NCI-H748 treated with DMSO at 0.1 percent for 48 hours (cell line): Measurements from ENCODE around the gene KLHL33.

Experiments
- DNase-seq: peaks from one replicate; lab custom pipeline; 2025; lab: John Stamatoyannopoulos, UW

Gene KLHL33

DNA sequence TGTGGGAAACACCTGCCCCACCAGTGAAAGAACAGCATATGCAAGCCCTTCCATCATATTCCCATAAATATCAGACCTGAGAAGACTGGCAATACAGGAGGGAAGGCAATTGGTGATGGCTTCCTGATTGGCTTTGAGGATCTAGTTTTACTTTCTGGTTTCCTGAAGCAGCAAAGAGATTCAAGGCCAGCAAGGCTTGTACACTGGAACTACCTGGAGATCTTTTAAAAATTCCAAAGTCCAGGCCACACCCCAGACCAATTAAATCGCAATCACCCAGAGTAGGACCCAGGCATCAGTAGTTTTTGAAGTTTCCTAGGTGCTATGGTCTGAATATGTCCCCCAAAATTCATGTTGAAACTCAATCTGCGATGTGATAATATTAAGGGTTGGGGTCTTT lies 19.7 kb downstream of the KLHL33 start:
- no peak for DNase-seq

DNA sequence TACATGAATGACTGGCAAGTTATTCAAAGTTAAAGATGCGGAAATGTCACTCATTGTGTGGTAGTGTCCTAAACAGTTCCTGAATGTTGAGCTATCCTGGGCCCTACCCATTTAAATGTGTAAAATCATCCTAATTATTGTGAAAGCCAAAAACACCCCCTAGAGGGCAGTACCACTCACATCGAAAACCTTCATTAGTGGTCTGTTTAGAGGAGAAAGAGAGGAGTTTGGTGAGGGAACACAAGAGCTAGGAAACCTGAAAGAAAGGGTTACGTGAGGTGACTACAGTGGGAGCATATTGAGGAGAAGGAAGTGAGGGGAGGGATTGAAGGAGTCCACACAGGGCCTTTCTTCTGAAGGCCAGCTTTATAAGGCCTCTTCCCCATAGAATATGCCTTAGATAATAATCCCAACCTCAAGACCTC lies 20.2 kb downstream of the KLHL33 start:
- DNase-seq: peak; percentile 22

DNA sequence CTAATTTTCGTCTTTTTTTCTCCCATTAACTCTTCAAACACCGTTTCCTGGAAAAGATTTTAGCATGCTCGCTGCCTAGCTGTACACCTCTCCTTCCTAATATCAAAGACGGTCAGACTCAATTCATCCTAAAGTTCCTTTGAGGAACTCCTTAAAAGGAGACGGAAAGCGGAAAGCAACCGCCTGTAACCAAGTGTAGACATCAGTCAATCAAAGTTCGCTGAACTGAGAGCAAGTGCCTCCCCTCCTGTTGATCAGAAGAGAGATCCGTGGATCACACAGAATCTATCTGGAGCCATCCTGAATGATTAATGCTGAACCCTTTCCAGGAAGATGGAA lies 22.3 kb downstream of the KLHL33 start:
- no peak for DNase-seq

DNA sequence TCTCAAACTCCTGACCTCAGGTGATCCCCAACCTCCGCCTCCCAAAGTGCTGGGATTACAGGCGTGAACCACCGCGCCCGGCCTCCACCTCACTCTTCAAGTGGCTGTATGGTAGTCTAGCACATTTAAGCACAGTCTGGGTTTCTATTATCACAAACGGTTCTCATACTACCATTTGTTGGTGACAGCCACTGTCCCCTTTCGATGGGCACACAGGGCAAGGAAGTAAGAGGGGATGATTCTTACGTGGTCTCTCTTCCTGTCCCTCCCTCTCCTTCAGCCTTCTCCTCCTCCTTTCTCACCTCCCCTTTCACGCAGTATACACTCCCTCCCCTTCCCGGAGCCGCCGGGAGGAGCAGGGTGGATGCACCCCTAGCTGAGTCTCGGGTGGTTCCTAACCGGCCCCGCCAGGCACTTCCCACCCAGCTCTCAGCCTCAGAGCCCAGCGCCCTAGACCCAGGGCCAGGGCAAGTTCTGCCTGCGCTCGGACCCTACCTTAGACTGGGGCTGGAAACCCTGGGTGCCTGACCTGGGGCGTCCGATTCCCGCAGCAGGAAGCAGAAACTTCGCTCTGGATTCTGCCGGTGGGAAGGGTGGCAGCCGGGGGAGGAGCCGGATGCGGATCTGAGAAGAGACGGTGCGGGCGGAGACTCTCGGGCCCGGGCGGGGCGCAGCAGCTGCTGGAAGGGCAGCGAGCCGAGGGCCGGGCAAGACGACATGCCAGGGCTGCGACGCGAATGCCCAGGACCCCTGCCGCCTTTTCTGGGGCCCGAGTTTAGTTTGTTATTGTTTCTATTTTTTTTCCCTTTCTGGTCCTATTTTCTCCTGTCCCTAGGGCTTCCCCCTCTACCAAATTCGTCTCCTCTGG lies 22.9 kb downstream of the KLHL33 start, which contains the start of gene TEP1:
TSS of gene TEP1 (minus strand) at position 626 of the 868 bp plus-strand sequence. CDS start 5,062 bp downstream, outside the sequence.
- peak; percentile 65 for DNase-seq

DNA sequence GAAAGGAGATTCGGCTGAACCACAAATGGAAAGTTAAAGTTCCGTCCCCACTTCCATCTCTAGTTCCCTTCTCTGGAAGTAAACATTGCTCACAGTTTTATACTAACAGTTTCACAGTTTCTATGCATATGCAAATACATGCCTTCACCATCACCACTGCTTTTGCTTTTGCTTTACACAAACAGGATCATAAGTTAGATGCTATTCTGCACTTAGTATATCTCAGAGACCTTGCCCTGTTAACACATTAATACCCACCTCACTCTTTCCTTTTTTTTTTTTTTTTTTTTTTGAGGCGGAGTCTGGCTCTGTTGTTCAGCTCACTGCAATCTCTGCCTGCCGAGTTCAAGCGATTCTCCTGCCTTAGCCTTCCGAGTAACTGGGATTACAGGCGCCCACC lies 23.6 kb downstream of the KLHL33 start:
- DNase-seq: no peak

DNA sequence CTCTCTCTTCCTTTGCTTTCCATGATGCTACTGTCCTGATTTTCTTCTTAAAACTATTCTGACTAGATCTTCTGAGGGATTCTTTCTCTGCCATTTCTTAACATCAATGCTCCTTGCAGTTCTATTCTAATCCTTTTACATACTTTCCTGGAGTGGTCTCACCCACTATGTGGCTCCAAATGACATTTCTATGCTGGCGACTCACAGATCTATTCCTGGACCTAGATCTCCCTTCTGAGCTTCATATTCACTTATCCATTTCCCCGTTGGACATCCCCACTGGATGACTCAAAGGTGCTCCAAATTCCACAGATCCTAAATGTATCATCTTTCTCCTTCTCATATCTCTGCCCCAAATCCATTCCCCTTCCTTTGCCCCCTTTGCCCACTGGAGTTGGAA lies 26.7 kb downstream of the KLHL33 start:
- no peak for DNase-seq

DNA sequence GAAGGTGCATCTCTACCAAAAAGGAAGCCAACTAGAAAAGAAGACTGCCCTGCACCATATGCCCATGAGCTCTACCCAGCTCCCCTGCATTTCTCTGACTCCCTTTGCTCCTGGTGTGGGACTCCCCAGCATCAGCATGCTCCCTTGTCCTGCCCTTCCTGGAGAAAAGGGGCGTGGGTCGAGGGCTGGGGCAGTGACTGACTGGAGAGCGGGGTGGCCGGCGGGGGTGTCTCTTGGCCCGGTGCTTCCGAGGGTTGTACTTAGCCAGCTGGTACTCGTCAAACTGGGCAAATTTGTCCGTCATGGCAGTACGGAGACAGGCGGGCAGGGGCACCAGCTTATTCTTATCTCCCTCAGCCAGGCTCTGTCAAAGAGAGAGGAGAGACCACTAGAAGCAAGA lies 32.4 kb downstream of the KLHL33 start:
- no peak for DNase-seq

DNA sequence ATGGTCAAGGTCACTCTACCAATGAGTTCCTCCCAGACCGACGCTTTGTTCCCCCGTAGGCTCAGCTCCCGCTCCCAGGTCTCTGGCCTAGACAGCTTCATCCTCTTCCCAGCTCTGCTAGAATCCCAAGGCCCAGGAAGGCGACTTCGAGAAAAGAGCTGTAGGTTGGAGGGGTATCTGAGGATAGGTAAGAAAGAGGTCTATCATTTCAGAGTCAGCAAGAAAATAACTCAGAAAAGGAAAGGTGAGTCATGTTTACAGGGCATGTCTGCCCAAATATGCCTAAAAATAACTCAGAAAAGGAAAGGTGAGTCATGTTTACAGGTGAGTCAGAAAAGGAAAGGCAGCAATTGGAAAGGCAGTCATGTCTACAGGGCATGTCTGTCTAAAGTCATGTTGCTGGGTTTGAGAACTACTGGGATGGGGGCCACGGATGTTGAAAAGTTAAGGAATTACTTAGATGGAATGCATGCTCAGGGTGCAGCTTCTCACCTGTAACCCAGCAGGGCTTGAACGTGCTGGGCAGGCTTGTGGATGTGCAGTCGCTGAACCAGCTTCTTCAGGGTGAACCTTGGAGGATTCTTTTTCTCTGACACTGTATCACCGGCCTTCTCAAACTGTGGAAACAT lies 34.9 kb downstream of the KLHL33 start:
- DNase-seq: no peak

DNA sequence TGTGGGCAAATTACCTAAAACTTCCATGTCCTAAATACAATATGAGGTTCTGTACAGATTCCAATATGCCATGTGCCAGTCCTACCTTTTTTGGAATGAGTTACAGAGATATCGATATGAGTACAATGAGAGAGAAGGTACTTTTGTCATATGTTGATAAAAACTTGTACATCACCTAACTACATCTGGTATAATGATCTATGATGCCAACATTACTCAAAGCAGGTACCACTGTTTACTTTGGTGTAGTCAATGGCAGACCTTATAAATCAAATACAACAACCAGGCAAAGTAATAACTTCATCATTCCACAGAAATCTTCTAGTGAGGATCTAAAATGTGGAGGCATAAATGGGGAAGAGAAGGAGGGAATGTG lies 35.4 kb downstream of the KLHL33 start:
- DNase-seq: no peak

DNA sequence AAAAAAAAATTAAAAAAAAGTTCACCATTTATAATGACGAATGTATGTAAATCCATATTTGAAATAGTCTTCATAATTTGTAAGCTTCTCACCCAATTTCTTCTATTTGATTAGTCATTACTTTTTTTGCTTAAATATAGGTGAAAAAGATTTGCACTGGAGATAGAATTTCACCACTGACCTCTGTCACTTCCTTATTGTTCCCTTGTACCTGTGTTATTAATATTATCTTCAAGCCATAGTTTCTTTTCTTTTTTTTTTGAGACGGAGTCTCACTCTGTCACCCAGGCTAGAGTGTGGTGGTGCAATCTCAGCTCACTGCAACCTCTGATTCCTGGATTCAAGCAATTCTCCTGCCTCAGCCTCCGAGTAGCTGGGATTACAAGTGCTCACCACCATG lies 38.5 kb downstream of the KLHL33 start:
- DNase-seq: no peak

DNA sequence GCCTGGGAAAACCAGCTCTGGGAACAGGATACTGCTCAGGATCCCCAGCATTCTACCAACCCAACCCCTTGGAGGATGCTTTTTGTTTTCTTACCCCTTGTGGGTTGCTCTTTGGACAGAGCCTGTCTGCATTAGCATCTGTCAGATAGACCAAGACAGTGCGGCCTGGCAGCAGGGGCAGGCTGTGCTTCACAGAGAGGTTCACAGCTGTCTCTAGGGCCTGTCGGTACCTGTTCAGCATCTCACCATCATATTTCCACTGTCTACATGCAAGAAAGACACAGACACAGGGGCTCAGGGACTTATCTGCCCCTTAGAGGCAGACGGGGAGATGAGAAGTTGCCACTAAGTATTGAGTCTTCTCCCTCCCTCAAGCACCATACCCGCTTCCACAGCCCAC lies 44.5 kb downstream of the KLHL33 start:
- DNase-seq: no peak

DNA sequence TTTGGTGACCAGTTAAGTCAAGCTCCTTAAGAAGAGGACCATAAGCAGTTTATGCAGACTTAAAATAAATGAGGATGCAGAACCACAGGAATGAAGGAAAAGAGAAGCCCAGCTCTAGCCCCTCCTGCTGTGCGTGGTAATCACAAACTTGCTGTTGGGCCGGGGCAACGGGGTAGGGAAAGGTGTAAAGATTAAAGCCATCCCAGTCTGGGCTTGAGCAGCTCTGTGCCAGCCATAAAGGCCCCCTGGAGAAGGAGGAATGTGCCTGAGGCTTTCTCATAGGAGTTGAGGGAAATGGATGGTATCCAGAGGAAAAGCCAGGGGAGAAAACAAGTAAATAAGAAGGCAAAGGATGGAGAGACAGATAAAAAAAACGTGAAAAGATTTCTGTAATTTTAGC lies 47.8 kb downstream of the KLHL33 start:
- DNase-seq: no peak

DNA sequence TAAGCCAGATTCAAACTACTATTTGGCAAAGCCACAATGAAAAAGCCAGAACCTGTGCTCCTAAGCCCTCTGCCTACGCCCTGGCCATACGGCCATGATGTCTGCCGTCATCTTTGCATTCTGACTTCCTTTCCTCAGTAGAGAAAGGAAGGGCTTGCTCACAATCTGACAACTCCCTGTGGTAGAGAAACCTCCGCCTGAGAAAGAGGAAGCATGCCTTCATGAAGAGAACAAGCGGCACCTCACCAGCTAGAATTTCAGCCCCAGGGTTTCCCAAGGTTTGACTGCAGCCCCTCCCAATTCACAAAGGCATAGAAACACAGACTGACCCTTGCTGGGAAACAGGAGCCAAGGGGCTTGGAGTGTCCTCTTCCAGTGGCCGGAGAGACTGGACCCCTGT lies 48.4 kb downstream of the KLHL33 start:
- DNase-seq: no peak

DNA sequence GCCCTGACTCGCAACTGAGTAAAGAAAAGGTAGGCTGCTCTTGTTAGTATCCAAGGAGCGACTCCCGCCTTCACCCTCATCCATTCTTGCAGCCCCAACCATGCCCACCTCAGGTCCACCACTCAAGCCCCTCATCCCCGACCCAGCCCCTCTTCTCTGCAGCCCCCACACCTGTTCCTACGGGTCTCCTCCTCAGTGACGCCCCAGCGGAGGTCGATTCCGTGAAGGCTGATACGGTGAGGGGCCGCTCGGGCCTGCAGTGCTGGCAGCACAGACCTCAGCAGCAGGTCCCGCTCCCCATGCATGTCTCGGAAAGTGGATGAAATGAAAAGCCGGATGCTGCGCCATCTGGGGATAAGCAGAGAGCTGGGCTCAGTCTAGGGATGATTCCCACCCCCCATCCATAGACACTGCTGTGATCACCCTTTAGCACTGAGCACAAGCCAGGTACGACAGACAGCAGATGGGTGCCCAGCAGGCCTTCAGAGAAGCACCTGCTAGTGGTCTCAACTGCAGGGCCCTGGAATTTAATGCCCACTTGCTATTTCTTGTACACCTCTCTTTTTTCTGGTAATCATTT lies 49.6 kb downstream of the KLHL33 start:
- no peak for DNase-seq

DNA sequence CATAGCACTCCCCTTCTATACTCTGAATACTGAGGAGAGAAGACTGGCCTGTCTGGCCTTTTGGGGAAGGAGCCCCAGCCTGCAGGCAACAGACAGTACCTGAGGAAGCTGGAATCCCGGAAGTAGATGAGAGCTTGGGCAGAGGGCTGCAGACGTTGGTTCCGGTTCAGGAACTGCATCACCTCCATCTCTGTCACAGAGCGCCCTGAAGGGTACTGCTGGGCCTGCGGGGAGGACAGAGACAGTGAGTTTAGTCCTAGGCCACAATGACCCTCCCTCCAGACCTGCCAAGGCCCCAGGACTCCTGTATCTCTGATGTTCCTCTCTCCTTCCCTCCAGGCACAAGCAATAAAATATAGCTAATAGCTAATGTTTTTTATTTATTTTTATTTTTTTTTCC lies 51.1 kb downstream of the KLHL33 start:
- DNase-seq: no peak

DNA sequence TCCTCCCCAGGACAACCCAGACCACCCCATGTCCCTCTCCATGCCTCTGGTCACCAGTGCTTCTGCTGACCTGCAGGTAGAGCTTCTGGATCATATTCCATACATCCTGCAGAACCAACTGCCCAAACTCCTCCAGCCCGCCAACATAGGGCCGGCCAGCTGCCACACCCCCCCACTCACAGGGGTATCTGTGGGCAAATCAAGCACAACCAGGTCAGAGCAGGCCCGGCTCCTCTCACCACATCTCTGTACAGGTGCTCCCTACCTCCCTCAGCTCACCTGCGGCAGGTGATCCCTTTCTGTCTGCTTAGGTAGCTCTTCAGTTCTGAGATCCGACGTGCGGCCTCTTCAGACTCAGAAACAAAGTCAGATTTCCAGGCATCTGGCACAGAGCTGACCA lies 51.6 kb downstream of the KLHL33 start:
- DNase-seq: no peak

DNA sequence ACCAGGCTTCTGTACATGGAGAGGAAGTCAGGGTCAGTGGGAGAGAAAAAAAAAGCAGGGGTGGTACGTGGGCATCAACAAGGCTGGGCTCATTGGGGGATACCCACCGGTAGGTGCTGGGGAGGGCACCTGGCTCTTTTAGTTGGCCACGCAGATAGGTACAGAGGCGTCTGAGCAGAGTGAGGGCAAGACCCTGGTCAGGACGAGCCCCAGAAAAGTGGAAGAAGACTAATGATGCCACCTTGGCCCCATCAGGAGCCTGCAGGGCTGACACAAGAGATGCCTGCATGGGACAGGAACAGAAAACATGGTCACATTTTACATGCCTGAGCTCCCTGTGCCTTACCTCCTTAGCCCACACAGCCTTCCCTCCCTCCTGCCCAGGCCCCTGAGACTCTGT lies 52.3 kb downstream of the KLHL33 start:
- DNase-seq: no peak

DNA sequence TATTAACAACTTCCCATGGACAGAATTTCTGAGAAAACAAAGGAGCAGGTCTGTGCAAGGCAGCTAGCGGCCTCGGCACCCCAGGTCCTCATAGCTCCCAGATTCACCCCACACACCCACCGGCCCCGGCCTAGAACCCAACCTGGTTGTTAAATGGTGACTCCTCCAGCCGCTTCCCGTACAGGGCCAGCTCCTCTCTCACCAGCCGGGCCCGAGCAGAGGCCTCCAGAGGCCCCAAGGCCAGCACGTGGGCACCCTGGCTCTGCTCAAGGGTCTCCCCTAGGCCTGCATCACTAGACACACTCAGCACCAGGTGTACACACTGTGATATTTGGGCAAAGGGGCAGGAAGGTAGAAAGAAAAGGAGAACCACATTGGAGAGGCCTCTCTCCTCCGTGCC lies 52.9 kb downstream of the KLHL33 start:
- no peak for DNase-seq

DNA sequence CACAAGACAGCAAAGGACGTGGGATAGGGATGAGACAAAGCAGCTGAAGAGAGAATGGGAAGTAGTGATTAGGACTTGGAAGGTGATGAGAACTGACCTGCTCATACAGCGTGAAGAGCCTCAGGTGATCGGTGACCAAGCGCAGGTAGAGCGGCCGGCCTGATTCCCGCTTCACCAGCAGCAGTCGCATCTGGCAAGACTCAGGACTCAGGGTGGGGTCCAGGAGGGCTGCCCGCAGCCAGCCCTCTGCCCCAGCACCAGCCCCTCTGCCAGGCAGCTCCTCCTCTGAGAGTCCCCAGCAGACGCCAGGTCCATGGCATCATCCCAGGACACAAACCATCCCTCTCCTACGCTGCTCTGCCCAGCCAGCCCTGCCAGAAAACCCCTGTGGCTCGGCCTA lies 53.4 kb downstream of the KLHL33 start:
- DNase-seq: no peak

DNA sequence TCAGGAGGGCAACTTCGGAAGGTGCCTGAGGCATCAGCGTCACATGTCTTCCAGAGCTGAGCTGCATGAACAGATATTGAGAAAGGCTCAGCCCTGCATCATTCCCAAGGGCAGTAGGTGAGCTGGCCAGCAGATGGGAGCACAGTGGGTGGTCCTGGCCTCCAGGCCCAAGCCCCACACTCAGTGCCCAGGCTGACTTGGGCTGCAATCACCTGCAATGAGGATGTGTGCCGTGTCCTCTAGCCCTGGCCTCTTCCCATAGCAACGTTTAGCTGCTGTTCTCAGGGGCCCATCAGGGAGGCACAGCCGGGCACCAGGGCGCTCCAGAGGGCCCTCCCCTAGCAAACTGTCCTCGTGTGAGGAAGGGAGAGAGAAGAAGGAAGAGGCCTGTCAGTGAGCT lies 54.6 kb downstream of the KLHL33 start:
- DNase-seq: no peak

DNA sequence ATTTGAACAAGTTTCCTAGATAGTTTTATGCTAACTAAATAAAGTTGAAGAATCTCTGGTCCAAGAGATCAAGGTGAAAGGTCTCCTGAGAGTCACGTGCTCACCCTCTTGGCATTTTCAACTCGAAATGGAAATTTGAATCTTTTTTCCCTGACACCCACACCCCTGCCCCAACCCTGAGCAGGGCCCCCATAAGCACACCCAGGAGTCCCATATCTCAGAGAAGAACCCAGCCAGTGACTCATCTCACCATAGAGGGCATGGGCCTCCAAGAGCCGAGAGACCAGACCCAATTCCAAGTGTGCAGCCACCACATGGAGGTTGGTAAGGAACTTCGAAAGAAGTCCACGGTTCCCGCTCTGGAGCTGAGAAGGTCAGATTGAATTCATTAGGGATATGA lies 55.3 kb downstream of the KLHL33 start:
- DNase-seq: no peak

DNA sequence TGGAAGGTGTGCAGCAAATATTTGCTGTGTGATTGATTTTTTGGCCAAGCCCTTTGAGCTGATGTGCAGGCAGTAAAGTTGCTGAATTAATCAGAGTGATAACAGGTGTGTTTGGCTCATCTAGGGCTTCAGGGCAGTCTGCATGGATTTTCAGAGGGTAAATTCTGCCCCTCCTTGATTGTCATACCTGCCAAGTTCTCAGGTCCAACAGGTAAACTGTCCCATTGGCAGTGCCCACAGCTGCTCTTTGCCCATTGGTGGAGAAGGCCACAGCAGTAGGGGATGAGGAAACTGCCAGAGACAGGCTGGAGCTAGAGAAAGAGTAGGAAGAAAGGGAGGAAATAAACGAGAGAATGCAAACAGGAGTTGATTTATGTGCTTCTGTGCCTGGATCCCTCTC lies 56.2 kb downstream of the KLHL33 start:
- DNase-seq: no peak

DNA sequence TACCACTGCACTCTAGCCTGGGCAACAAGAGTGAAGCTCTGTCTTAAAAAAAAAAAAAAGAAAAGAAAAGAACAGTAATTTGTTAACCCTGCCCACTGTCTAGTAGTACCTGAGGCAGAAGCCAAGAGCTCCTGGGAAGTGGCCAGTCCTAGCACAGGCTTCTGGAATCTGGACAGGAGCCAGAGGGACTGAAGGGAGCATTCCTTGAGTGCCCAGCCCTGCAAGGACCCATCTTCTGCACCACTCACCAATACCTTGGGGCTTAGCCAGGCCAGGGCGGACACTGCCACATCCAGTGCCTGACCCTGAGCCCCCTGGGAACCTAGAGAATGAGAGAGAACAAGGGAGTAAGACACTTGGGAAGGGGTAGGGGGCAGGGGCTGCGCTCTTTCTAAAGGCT lies 58.8 kb downstream of the KLHL33 start:
- DNase-seq: no peak
